Measurements from ENCODE around the gene ADCY5.
A peak's percentile ranks its signal among the peaks of the same experiment; 100 is the strongest.

The ADCY5 gene

GRCh38 chr3:123347691-123348264 is 101.1 kb downstream of the ADCY5 start:
- no peak overlapping the region for H3K4me3 ChIP-seq (ENCODE audit: low read depth, low read length)
- DNase-seq (ENCODE audit: low read depth, low spot score), result no peak
- ChIA-PET CTCF (interaction anchor here (1.0 to 1.3 kb wide), 2 partner anchors 18 to 21 kb away, joined by 5 read pairs; no protein-coding TSS in a partner anchor), POLR2A (no interaction called here)
- no peak for TF ChIP-seq CTCF (IDR thresholded peaks at IDR 0.05; ENCODE audit: insufficient read depth, low read length, missing control alignments)

- TF ChIP-seq CTCF (IDR thresholded peaks at IDR 0.05; ENCODE audit: insufficient read depth, low read length, missing control alignments), result no peak
- ChIA-PET POLR2A (no interaction called here), CTCF (interaction anchor here (1.0 to 1.3 kb wide), 2 partner anchors 18 to 20 kb away, joined by 5 read pairs; no protein-coding TSS in a partner anchor)
- DNase-seq (ENCODE audit: low read depth, low spot score), result no peak
- no peak overlapping the region for H3K4me3 ChIP-seq (ENCODE audit: low read depth, low read length)
Measured at GRCh38 chr3:123347205-123347604, 101.7 kb downstream of the ADCY5 start.

GRCh38 chr3:123346021-123346420 is 102.9 kb downstream of the ADCY5 start:
- DNase-seq (ENCODE audit: low read depth, low spot score), result no peak
- TF ChIP-seq CTCF (IDR thresholded peaks at IDR 0.05; ENCODE audit: insufficient read depth, low read length, missing control alignments), result no peak
- no peak overlapping the region for H3K4me3 ChIP-seq (ENCODE audit: low read depth, low read length)
- ChIA-PET CTCF (interaction anchor here (1.1 kb wide), 1 partner anchor 14 kb away, joined by 3 read pairs; no protein-coding TSS in a partner anchor), POLR2A (no interaction called here)

GRCh38 chr3:123344907-123345594 is 103.8 kb downstream of the ADCY5 start:
- no peak overlapping the region for H3K4me3 ChIP-seq (ENCODE audit: low read depth, low read length)
- POLR2A ChIA-PET, result no interaction called here
- CTCF ChIA-PET, result no interaction called here
- TF ChIP-seq CTCF (IDR thresholded peaks at IDR 0.05; ENCODE audit: insufficient read depth, low read length, missing control alignments), result no peak
- DNase-seq (ENCODE audit: low read depth, low spot score), result no peak

- POLR2A ChIA-PET, result no interaction called here
- TF ChIP-seq CTCF (IDR thresholded peaks at IDR 0.05; ENCODE audit: insufficient read depth, low read length, missing control alignments), result no peak
- CTCF ChIA-PET, result interaction anchor here (0.7 to 3.4 kb wide), 3 partner anchors 15 to 216 kb away, joined by 4 to 9 read pairs (median 6); no protein-coding TSS in a partner anchor
- H3K4me3 ChIP-seq (ENCODE audit: low read depth, low read length), result no peak overlapping the region
- peak; percentile 19 for DNase-seq (ENCODE audit: low read depth, low spot score)
Measured at GRCh38 chr3:123344175-123344906, 104.5 kb downstream of the ADCY5 start.

All from AG04449 (cell line).